HG02981 (cell line): Measurements from ENCODE around the gene RRAGC.
"Not testable (repeated sequence)": the region's sequence is repeated elsewhere in the genome, so short reads cannot be mapped to it uniquely, and the experiment has no call there.

Experiments
- ATAC-seq: cut with Tn5 transposase; IDR thresholded peaks from one replicate; pipeline ENCODE4 v1.9.1; 2021; ENCODE audit warnings: mild to moderate bottlenecking, moderate library complexity; ENCODE audit not compliant: unreplicated experiment

Gene RRAGC

GRCh38 chr1:38817267-38818174, 42.1 kb downstream of the RRAGC start:
- no peak for ATAC-seq

GRCh38 chr1:38815903-38816627, 43.5 kb downstream of the RRAGC start:
- no peak for ATAC-seq

- no peak for ATAC-seq
These were observed 44.5 kb downstream of the RRAGC start for GRCh38 chr1:38814984-38815464.

DNA sequence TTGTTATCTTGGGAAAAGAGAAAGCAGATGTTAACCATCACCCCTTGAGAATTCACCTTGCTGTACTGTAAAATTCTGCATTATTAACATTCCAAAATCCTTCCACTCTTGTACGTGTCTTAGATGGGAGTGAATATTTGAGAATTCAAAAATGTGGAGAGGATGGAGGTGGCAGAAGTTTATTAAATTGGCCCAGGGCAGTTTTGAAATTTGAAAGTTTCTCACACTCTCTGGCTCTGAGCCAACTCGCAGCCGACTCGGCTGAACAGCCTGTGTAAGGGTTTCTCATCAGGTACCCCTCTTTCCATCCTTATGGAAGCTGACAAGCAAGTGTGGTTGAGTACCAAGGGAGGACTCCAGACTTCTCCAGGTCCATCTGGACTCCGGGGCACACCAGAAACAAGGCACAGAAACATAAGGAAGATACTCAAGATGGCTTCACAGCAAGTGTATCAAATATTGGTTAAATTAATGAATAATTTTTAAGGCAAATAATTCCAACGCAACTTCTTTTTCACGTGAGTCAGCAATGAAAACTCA, 45.1 kb downstream of the RRAGC start:
- no peak for ATAC-seq

GRCh38 chr1:38812981-38813380, 46.6 kb downstream of the RRAGC start:
- ATAC-seq: no peak

- ATAC-seq: not testable (repeated sequence)
These were observed 48.1 kb downstream of the RRAGC start for GRCh38 chr1:38811466-38811865.

DNA sequence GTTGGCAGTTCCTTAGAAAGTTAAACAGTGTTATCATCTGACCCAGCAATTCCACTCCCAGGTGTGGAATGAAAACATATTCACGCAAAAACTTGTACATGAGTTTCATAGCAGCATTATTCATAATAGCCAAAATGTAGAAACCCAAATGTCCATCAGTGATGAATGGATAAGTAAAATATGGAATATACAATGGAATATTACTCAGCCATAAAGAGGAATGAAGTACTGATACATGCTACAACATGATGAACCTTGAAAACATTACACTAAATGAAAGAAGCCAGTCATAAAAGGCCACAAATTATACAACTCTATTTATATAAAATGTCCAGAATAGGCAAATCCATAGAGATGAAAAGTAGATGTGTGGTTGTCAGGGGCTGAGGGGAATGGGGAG, 53.5 kb downstream of the RRAGC start:
- ATAC-seq: no peak

GRCh38 chr1:38805036-38805435, 54.5 kb downstream of the RRAGC start:
- ATAC-seq: no peak

GRCh38 chr1:38804062-38804886, 55.3 kb downstream of the RRAGC start:
- no peak for ATAC-seq

GRCh38 chr1:38803647-38804046, 55.9 kb downstream of the RRAGC start:
- ATAC-seq: no peak

DNA sequence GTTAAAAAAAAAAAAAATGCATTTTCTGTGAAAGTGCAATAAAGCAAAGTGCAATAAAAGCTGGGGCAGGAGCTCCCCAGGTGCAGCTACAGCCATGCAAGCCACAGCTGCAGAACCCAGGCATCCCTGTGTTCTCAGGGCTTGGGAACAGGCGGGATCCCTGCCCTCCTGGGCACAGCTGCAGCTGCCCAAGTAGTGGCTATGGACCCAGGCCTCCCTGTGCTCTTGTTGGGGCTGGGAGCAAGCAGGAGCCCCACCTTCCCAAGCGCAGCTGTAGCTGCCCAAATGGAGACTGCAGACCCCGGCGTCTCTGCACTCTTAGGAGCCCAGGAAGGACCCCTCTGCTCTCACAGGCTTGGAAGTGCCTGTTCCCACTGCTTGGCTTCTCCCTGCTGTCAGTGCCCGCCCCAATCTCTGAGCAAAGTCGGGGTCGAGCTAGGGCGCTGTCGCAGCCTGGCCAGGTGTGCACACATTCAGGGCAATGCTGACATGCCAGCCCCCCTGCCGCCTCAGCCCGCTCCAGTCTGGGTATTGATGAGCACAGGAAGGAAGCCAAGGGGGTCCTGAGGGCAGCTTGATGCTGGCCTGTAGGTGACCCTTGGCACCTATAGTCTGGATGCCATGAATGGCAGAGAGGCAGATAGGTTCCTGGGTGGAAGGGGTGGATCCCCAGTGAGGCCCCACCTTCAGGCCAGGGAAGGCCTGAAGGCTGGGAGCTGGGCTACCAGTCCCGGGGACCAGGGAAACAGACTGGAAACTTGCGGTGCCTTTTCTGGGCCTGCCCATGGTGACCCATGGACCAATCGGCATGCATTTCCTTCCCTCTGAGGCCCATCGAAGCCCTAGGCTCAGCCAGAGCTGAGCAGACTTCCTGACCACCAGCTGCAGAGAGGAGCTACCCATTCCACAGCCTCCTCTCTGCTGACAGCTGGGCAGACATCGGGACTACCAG, 58.6 kb downstream of the RRAGC start:
- ATAC-seq: no peak

- no peak for ATAC-seq
These were observed 66.3 kb downstream of the RRAGC start for GRCh38 chr1:38793299-38793698.

DNA sequence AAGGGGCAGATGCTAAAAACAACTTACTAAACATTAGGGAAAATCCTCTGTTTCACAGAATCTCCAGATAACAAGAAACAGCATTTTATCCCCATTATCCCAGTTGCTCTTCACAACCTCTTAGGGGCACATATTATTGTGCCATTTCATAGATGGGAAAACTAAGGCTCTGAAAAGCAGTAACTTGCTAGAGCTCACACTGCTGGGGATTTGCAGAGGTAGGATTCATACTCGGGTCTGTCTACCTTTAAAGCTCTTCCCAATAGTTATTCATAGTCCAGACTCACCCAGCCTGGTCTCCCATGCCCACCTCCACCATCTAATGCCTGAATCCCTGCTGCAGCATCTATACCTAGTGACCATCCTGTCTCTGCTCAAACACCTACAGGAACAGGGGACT, 67.7 kb downstream of the RRAGC start:
- ATAC-seq: no peak

GRCh38 chr1:38791164-38791515, 68.4 kb downstream of the RRAGC start:
- ATAC-seq: no peak

DNA sequence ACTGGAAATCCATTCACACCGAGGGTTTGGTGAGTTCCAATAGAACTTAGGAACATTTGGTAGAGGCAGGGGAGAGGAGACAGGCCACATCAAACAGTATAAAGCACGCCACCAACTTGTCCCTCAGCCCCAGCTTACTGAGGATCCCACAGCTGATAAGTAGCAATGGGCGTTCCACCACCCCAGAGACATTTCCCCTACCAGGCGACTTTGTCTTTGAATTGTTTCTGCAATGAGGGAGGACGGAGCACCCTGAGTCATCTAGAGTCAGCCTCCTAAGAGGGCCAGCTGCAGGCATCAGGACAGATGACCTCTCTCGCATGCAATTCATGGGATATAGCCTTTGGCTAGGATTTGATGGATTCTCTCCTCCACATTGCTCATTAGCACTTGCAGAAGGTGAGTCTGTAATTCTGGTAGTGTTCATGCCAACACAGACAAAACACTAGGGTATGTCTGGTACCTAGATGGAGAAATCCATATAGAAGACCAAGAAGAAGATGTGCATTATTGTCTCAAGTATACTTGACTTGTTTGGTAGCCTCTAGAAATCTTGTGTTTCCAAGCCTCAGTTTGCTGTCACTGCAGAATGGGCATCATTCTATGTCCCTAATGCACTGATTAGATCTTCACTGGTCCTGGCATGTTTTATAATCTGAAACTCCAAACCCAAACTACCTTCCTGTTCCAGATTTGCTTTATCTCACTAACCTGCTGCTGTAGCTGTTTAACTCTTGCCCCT, 69.0 kb downstream of the RRAGC start:
- ATAC-seq: no peak

- no peak for ATAC-seq
These were observed 69.9 kb downstream of the RRAGC start for GRCh38 chr1:38789498-38790169.

- ATAC-seq: no peak
These were observed 70.9 kb downstream of the RRAGC start for GRCh38 chr1:38788341-38789336.
